ENCODE results near the gene RGS3. TPM values are rescaled to one million over a fixed set of nuclear protein-coding genes. Genes with fewer than 3 reads are reported as not detected.

The RGS3 gene
- total and polyA plus RNA-seq, 2 of the 13 experiments (the other 11 are each of a cell fraction or from before 2014, with no cell fraction given): 17.1 to 28.8 TPM

DNA sequence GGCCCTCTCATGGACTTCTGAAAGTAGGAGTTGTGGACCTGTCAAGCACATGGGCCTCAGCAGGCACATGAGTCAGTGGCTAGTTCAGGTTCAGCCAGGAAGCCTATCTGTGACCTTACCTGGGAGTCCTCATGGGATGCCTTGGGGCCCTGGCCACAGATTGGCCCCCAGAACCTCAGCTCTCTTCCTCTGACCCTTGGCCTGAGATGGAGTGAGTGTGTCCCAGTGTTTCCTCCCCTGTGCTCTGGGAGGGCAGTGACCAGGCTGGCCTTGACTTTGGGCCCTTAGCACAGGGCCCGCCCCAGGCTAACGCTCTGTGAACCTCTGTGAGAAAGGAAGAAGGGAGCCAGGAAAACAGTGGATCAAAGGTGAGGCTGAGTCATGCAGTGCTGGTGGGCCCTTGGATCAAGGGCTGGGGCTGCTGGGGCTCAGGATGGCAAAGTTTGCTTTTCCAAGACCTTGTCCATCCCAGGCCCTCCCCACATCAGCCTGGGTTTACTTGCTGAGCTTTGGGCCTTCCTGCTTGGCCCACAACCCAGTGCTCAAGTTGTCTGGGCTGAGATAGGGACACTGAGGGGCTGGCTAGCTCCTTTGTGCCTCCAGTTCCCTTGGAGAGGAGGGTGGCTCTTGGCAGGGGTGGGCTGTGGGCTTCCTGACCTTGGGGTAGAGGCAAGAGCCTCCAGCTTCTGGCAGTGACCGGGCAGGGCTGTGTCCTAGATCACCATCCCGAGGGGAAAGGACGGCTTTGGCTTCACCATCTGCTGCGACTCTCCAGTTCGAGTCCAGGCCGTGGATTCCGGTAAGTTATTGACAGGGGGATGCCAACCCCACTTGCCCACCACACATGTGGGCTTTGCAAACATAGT, 41.4 kb downstream of the RGS3 start (continued):
- TF ChIP-seq, protein P1, sequence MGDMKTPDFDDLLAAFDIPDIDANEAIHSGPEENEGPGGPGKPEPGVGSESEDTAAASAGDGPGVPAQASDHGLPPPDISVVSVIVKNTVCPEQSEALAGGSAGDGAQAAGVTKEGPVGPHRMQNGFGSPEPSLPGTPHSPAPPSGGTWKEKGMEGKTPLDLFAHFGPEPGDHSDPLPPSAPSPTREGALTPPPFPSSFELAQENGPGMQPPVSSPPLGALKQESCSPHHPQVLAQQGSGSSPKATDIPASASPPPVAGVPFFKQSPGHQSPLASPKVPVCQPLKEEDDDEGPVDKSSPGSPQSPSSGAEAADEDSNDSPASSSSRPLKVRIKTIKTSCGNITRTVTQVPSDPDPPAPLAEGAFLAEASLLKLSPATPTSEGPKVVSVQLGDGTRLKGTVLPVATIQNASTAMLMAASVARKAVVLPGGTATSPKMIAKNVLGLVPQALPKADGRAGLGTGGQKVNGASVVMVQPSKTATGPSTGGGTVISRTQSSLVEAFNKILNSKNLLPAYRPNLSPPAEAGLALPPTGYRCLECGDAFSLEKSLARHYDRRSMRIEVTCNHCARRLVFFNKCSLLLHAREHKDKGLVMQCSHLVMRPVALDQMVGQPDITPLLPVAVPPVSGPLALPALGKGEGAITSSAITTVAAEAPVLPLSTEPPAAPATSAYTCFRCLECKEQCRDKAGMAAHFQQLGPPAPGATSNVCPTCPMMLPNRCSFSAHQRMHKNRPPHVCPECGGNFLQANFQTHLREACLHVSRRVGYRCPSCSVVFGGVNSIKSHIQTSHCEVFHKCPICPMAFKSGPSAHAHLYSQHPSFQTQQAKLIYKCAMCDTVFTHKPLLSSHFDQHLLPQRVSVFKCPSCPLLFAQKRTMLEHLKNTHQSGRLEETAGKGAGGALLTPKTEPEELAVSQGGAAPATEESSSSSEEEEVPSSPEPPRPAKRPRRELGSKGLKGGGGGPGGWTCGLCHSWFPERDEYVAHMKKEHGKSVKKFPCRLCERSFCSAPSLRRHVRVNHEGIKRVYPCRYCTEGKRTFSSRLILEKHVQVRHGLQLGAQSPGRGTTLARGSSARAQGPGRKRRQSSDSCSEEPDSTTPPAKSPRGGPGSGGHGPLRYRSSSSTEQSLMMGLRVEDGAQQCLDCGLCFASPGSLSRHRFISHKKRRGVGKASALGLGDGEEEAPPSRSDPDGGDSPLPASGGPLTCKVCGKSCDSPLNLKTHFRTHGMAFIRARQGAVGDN (CRISPR knock-in tag; IDR thresholded peaks at IDR 0.05): peak; percentile 99
- TF ChIP-seq ZNF552 (CRISPR knock-in tag; IDR thresholded peaks at IDR 0.05; ENCODE audit: borderline replicate concordance) (peak; percentile 84; the same call in 1 of the 2 replicates), ZNF839 (CRISPR knock-in tag; IDR thresholded peaks at IDR 0.05; ENCODE audit: borderline replicate concordance) (no peak; the same call in 1 of the 2 replicates), KLF13 (CRISPR knock-in tag; IDR thresholded peaks at IDR 0.05) (0 out of 2 replicates have a peak, but pooled peaks have one; percentile 61), ZNF788 (CRISPR knock-in tag; IDR thresholded peaks at IDR 0.05; ENCODE audit: borderline replicate concordance) (peak; percentile 86), ZNF737 (CRISPR knock-in tag; IDR thresholded peaks at IDR 0.05; ENCODE audit: borderline replicate concordance) (no peak), ZBTB7A (CRISPR knock-in tag; IDR thresholded peaks at IDR 0.05) (no peak), ZNF143 (CRISPR knock-in tag; IDR thresholded peaks at IDR 0.05) (peak; percentile 73), RNF2 (conservative IDR thresholded peaks at IDR 0.05; ENCODE audit: low read depth) (no peak), POLR2G (IDR thresholded peaks at IDR 0.05; ENCODE audit: low read depth, low read length) (peak; percentile 85), ZNF773 (CRISPR knock-in tag; IDR thresholded peaks at IDR 0.05; ENCODE audit: borderline replicate concordance) (no peak), SNRNP70 (IDR thresholded peaks at IDR 0.05; ENCODE audit: low read depth, low read length) (no peak), TBX3 (IDR thresholded peaks at IDR 0.05; ENCODE audit: borderline replicate concordance) (peak; percentile 53; the same call in 1 of the 2 replicates), ZNF180 (CRISPR knock-in tag; IDR thresholded peaks at IDR 0.05; ENCODE audit: borderline replicate concordance, low read depth) (no peak)
- TF ChIP-seq, protein P2, sequence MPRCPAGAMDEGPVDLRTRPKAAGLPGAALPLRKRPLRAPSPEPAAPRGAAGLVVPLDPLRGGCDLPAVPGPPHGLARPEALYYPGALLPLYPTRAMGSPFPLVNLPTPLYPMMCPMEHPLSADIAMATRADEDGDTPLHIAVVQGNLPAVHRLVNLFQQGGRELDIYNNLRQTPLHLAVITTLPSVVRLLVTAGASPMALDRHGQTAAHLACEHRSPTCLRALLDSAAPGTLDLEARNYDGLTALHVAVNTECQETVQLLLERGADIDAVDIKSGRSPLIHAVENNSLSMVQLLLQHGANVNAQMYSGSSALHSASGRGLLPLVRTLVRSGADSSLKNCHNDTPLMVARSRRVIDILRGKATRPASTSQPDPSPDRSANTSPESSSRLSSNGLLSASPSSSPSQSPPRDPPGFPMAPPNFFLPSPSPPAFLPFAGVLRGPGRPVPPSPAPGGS (CRISPR knock-in tag; IDR thresholded peaks at IDR 0.05): no peak; the same call in 1 of the 2 replicates
- TF ChIP-seq, protein P3, sequence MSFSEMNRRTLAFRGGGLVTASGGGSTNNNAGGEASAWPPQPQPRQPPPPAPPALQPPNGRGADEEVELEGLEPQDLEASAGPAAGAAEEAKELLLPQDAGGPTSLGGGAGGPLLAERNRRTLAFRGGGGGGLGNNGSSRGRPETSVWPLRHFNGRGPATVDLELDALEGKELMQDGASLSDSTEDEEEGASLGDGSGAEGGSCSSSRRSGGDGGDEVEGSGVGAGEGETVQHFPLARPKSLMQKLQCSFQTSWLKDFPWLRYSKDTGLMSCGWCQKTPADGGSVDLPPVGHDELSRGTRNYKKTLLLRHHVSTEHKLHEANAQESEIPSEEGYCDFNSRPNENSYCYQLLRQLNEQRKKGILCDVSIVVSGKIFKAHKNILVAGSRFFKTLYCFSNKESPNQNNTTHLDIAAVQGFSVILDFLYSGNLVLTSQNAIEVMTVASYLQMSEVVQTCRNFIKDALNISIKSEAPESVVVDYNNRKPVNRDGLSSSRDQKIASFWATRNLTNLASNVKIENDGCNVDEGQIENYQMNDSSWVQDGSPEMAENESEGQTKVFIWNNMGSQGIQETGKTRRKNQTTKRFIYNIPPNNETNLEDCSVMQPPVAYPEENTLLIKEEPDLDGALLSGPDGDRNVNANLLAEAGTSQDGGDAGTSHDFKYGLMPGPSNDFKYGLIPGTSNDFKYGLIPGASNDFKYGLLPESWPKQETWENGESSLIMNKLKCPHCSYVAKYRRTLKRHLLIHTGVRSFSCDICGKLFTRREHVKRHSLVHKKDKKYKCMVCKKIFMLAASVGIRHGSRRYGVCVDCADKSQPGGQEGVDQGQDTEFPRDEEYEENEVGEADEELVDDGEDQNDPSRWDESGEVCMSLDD (CRISPR knock-in tag; IDR thresholded peaks at IDR 0.05; ENCODE audit: borderline replicate concordance): peak; percentile 81; the same call in 1 of the 2 replicates
- TF ChIP-seq, protein P4, sequence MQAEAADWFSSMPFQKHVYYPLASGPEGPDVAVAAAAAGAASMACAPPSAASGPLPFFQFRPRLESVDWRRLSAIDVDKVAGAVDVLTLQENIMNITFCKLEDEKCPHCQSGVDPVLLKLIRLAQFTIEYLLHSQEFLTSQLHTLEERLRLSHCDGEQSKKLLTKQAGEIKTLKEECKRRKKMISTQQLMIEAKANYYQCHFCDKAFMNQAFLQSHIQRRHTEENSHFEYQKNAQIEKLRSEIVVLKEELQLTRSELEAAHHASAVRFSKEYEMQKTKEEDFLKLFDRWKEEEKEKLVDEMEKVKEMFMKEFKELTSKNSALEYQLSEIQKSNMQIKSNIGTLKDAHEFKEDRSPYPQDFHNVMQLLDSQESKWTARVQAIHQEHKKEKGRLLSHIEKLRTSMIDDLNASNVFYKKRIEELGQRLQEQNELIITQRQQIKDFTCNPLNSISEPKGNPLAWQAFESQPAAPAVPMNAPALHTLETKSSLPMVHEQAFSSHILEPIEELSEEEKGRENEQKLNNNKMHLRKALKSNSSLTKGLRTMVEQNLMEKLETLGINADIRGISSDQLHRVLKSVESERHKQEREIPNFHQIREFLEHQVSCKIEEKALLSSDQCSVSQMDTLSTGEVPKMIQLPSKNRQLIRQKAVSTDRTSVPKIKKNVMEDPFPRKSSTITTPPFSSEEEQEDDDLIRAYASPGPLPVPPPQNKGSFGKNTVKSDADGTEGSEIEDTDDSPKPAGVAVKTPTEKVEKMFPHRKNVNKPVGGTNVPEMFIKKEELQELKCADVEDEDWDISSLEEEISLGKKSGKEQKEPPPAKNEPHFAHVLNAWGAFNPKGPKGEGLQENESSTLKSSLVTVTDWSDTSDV (CRISPR knock-in tag; IDR thresholded peaks at IDR 0.05): no peak
